GM23338 (cell line): ENCODE measurements around the gene SEL1L2. TPM values are rescaled to one million over a fixed set of nuclear protein-coding genes. Genes with fewer than 3 reads are reported as not detected.

Source experiments
- ATAC-seq: fragments of 200-7000 bp; cut with Tn5 transposase; 3 replicates; pipeline ENCODE4 v1.9.1; 2020
- DNase-seq: peaks from one replicate; pipeline ENCODE4 v3.0.0-alpha.2; 2015; ENCODE audit warnings: low spot score
- H2AFZ ChIP-seq: fragments of 200-600 bp; sonication (generic); 2 replicates; pipeline ENCODE4 v1.8.0; 2016; ENCODE audit warnings: antibody characterized with exemption, mild to moderate bottlenecking, moderate library complexity
- H3F3A ChIP-seq: fragments of 200-600 bp; sonication (generic); replicated peaks from 2 replicates; pipeline ENCODE4 v1.8.0; 2017; ENCODE audit warnings: antibody characterized with exemption, mixed run types, low read depth
- H3K27ac ChIP-seq: fragments of 200-600 bp; sonication (generic); 2 replicates; pipeline ENCODE4 v1.6.1; 2016; ENCODE audit warnings: low read depth
- H3K27me3 ChIP-seq: fragments of 200-600 bp; sonication (generic); 2 replicates; pipeline ENCODE4 v1.8.0; 2016; ENCODE audit warnings: mild to moderate bottlenecking, mixed run types, moderate library complexity; ENCODE audit not compliant: insufficient read depth
- H3K36me3 ChIP-seq: fragments of 200-600 bp; sonication (generic); 2 replicates; pipeline ENCODE4 v1.8.0; 2016; ENCODE audit warnings: mild to moderate bottlenecking; ENCODE audit not compliant: insufficient read depth
- H3K4me1 ChIP-seq: fragments of 200-600 bp; sonication (generic); 2 replicates; pipeline ENCODE4 v1.8.0; 2016; ENCODE audit warnings: mild to moderate bottlenecking, moderate library complexity; ENCODE audit not compliant: insufficient read depth
- H3K4me2 ChIP-seq: fragments of 200-600 bp; sonication (generic); 2 replicates; pipeline ENCODE4 v1.7.1; 2017; ENCODE audit warnings: mixed run types
- H3K4me3 ChIP-seq: fragments of 200-600 bp; sonication (generic); 2 replicates; pipeline ENCODE4 v1.6.1; 2016; ENCODE audit warnings: mixed run types
- H3K79me2 ChIP-seq: fragments of 200-600 bp; sonication (generic); replicated peaks from 2 replicates; pipeline ENCODE4 v1.8.0; 2017; ENCODE audit warnings: mild to moderate bottlenecking; ENCODE audit not compliant: insufficient read depth
- H3K9me2 ChIP-seq: fragments of 200-600 bp; sonication (generic); 2 replicates; pipeline ENCODE4 v1.8.0; 2017; ENCODE audit not compliant: insufficient read depth
- H4K20me1 ChIP-seq: fragments of 200-600 bp; sonication (generic); replicated peaks from 2 replicates; pipeline ENCODE4 v1.8.0; 2017; ENCODE audit warnings: mild to moderate bottlenecking; ENCODE audit not compliant: insufficient read depth
- H3K27ac Mint-ChIP-seq: 2 replicates; pipeline ENCODE4 v1.8.0; 2020; ENCODE audit warnings: inconsistent platforms, mild to moderate bottlenecking, moderate library complexity, mixed read lengths
- H3K27me3 Mint-ChIP-seq: 3 replicates; pipeline ENCODE4 v1.8.0; 2022; ENCODE audit warnings: low read depth, mild to moderate bottlenecking, moderate library complexity, mixed read lengths, inconsistent platforms; ENCODE audit not compliant: insufficient read depth, poor library complexity
- H3K36me3 Mint-ChIP-seq: 3 replicates; pipeline ENCODE4 v1.8.0; 2021; ENCODE audit warnings: low read depth, mild to moderate bottlenecking, inconsistent platforms, moderate library complexity, mixed read lengths
- H3K4me1 Mint-ChIP-seq: 3 replicates; pipeline ENCODE4 v1.8.0; 2020; ENCODE audit warnings: mild to moderate bottlenecking, inconsistent platforms, mixed read lengths
- H3K4me3 Mint-ChIP-seq: 3 replicates; pipeline ENCODE4 v1.8.0; 2021; ENCODE audit warnings: moderate library complexity, mild to moderate bottlenecking, inconsistent platforms, mixed read lengths
- H3K9me3 Mint-ChIP-seq: 3 replicates; pipeline ENCODE4 v1.8.0; 2020; ENCODE audit warnings: moderate library complexity, mild to moderate bottlenecking, inconsistent platforms, mixed read lengths
- EZH2phosphoT487 ChIP-seq: fragments of 200-600 bp; sonication (generic); IDR thresholded peaks from one replicate; pipeline ENCODE4 v1.8.1; 2018; ENCODE audit warnings: antibody characterized with exemption; ENCODE audit not compliant: unreplicated experiment
- ZNF331 ChIP-seq: fragments of 250-450 bp; sonication (Bioruptor Pico); IDR thresholded peaks from 2 replicates; pipeline ENCODE4 v1.5.0; 2020; ENCODE audit warnings: low read depth, mild to moderate bottlenecking, moderate library complexity
- polyA plus RNA-seq: library from polyadenylated mRNA; unstranded; fragments of >200 nt; fragmentation: Nextera tagmentation; extraction: Ambion mirVana; gene quantifications from 2 replicates; pipeline ENCODE4 v1.2.1, GENCODE V29; 2016
- total RNA-seq: library from RNA; depleted of rRNA; stranded (reverse); fragments of >200 nt; shearing (Covaris generic); gene quantifications from 2 replicates; pipeline ENCODE4 v1.2.3, GENCODE V29; 2014
- TF ChIP-seq, protein P1 (sequence below), 2 experiments: fragments of 200-600 bp in 1 of 2; sonication (generic) in 1 of 2; conservative IDR thresholded peaks; 2 replicates each; pipeline versions ENCODE4 v1.5.1 to v1.6.1; 2016 to 2017; ENCODE audit warnings: antibody characterized with exemption in 2 of 2, low read depth in 2 of 2, mild to moderate bottlenecking in 2 of 2, moderate library complexity in 1 of 2
- TF ChIP-seq, protein P2 (sequence below): fragments of 250-450 bp; sonication (Bioruptor Pico); IDR thresholded peaks from 2 replicates; pipeline ENCODE4 v1.5.0; 2020; ENCODE audit warnings: mild to moderate bottlenecking, moderate library complexity

The SEL1L2 gene
- total and polyA plus RNA-seq, 2 experiments from 2014 or later, result not detected

DNA sequence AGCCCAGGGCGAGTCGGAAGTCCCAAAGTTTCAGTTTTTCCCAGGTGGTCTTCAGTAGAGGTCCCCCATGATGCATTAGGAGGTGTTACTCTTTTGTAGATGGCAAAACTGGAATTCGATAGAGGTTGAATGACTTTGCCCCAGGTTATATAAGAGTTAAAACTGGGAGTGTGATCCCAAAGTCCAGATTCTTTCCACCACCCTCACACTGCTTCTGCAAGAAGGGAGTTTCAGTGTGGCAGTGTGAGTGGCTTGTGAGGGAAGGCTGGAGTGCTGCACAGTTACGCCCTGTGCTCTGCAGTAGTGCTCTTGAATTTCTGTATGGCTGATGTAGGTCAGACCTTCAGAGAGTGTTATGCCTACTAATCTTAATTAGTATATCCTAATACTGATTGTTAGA, 175.7 kb downstream of the SEL1L2 start:
- Mint-ChIP-seq H3K36me3 (peaks cover 43% of the 10 kb centered on the region; the same call in 2 of the 3 replicates), H3K27me3 (no peaks in the 10 kb centered on the region), H3K4me3 (no peak overlapping the region), H3K9me3 (no peaks in the 10 kb centered on the region), H3K27ac (no peak overlapping the region), H3K4me1 (no peaks in the 10 kb centered on the region)
- no peak overlapping the region for H3K4me3 ChIP-seq
- no peaks in the 10 kb centered on the region for H3K27me3 ChIP-seq
- H3K4me1 ChIP-seq, result no peaks in the 10 kb centered on the region
- TF ChIP-seq, protein P1, sequence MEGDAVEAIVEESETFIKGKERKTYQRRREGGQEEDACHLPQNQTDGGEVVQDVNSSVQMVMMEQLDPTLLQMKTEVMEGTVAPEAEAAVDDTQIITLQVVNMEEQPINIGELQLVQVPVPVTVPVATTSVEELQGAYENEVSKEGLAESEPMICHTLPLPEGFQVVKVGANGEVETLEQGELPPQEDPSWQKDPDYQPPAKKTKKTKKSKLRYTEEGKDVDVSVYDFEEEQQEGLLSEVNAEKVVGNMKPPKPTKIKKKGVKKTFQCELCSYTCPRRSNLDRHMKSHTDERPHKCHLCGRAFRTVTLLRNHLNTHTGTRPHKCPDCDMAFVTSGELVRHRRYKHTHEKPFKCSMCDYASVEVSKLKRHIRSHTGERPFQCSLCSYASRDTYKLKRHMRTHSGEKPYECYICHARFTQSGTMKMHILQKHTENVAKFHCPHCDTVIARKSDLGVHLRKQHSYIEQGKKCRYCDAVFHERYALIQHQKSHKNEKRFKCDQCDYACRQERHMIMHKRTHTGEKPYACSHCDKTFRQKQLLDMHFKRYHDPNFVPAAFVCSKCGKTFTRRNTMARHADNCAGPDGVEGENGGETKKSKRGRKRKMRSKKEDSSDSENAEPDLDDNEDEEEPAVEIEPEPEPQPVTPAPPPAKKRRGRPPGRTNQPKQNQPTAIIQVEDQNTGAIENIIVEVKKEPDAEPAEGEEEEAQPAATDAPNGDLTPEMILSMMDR (conservative IDR thresholded peaks at IDR 0.05; ENCODE audit: low read depth in 2 of 2), result no peak
- TF ChIP-seq, protein P2, sequence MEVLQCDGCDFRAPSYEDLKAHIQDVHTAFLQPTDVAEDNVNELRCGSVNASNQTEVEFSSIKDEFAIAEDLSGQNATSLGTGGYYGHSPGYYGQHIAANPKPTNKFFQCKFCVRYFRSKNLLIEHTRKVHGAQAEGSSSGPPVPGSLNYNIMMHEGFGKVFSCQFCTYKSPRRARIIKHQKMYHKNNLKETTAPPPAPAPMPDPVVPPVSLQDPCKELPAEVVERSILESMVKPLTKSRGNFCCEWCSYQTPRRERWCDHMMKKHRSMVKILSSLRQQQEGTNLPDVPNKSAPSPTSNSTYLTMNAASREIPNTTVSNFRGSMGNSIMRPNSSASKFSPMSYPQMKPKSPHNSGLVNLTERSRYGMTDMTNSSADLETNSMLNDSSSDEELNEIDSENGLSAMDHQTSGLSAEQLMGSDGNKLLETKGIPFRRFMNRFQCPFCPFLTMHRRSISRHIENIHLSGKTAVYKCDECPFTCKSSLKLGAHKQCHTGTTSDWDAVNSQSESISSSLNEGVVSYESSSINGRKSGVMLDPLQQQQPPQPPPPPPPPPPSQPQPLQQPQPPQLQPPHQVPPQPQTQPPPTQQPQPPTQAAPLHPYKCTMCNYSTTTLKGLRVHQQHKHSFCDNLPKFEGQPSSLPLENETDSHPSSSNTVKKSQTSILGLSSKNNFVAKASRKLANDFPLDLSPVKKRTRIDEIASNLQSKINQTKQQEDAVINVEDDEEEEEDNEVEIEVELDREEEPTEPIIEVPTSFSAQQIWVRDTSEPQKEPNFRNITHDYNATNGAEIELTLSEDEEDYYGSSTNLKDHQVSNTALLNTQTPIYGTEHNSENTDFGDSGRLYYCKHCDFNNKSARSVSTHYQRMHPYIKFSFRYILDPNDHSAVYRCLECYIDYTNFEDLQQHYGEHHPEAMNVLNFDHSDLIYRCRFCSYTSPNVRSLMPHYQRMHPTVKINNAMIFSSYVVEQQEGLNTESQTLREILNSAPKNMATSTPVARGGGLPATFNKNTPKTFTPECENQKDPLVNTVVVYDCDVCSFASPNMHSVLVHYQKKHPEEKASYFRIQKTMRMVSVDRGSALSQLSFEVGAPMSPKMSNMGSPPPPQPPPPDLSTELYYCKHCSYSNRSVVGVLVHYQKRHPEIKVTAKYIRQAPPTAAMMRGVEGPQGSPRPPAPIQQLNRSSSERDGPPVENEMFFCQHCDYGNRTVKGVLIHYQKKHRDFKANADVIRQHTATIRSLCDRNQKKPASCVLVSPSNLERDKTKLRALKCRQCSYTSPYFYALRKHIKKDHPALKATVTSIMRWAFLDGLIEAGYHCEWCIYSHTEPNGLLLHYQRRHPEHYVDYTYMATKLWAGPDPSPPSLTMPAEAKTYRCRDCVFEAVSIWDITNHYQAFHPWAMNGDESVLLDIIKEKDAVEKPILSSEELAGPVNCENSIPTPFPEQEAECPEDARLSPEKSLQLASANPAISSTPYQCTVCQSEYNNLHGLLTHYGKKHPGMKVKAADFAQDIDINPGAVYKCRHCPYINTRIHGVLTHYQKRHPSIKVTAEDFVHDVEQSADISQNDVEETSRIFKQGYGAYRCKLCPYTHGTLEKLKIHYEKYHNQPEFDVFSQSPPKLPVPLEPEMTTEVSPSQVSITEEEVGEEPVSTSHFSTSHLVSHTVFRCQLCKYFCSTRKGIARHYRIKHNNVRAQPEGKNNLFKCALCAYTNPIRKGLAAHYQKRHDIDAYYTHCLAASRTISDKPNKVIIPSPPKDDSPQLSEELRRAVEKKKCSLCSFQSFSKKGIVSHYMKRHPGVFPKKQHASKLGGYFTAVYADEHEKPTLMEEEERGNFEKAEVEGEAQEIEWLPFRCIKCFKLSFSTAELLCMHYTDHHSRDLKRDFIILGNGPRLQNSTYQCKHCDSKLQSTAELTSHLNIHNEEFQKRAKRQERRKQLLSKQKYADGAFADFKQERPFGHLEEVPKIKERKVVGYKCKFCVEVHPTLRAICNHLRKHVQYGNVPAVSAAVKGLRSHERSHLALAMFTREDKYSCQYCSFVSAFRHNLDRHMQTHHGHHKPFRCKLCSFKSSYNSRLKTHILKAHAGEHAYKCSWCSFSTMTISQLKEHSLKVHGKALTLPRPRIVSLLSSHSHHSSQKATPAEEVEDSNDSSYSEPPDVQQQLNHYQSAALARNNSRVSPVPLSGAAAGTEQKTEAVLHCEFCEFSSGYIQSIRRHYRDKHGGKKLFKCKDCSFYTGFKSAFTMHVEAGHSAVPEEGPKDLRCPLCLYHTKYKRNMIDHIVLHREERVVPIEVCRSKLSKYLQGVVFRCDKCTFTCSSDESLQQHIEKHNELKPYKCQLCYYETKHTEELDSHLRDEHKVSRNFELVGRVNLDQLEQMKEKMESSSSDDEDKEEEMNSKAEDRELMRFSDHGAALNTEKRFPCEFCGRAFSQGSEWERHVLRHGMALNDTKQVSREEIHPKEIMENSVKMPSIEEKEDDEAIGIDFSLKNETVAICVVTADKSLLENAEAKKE (CRISPR knock-in tag), result no peak
- TF ChIP-seq ZNF331 (CRISPR knock-in tag), result no peak
- no peak for TF ChIP-seq EZH2phosphoT487
- peaks cover 57% of the 10 kb centered on the region for H3K36me3 ChIP-seq
- H3F3A ChIP-seq, result no peaks in the 10 kb centered on the region
- H3K9me2 ChIP-seq, result no peaks in the 10 kb centered on the region
- no peak overlapping the region for H3K4me2 ChIP-seq
- DNase-seq (no peak), ATAC-seq (no peak)
- H3K79me2 ChIP-seq, result no peaks in the 10 kb centered on the region
- H3K27ac ChIP-seq, result no peak overlapping the region
- H2AFZ ChIP-seq, result no peak overlapping the region
- peaks cover 5% of the 10 kb centered on the region for H4K20me1 ChIP-seq
